ENCODE data around the gene MARCHF3.

DNA sequence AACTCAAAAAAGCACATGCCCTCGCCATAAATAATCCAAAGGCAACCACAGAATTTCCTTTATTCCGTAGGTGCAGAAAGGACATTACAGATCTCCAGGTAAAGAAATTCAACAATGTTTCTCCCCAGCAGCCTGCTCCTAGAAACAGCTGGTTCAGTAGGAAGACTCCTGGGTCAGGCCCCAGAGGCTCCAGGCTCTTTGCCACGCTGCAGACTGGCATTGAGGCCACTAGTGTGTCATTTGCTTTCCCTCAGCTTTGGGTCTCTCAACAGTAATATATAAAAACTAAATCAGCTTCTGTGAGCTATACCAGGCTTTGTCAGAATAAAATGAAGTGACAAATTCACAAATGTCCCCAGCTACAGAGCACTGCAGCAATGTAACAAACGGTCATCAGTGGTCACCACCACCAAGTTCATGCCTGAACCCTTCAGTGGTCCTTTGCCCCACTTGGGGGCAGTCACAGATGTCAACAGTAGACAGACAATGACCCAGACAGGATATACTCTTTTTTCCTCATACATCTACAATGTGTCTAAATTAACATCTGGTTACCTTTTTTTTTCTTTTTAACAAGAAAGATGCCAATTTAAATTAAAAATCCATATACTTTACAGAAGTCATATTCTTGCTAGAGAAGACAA lies 93.5 kb downstream of the MARCHF3 start:
- TF ChIP-seq, protein P1, sequence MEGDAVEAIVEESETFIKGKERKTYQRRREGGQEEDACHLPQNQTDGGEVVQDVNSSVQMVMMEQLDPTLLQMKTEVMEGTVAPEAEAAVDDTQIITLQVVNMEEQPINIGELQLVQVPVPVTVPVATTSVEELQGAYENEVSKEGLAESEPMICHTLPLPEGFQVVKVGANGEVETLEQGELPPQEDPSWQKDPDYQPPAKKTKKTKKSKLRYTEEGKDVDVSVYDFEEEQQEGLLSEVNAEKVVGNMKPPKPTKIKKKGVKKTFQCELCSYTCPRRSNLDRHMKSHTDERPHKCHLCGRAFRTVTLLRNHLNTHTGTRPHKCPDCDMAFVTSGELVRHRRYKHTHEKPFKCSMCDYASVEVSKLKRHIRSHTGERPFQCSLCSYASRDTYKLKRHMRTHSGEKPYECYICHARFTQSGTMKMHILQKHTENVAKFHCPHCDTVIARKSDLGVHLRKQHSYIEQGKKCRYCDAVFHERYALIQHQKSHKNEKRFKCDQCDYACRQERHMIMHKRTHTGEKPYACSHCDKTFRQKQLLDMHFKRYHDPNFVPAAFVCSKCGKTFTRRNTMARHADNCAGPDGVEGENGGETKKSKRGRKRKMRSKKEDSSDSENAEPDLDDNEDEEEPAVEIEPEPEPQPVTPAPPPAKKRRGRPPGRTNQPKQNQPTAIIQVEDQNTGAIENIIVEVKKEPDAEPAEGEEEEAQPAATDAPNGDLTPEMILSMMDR (IDR thresholded peaks at IDR 0.05): no peak
- no peak for TF ChIP-seq CREM (CRISPR knock-in tag; IDR thresholded peaks at IDR 0.05)
- TF ChIP-seq ZNF416 (CRISPR knock-in tag; IDR thresholded peaks at IDR 0.05): no peak
- no peak for TF ChIP-seq PRDM15 (CRISPR knock-in tag; IDR thresholded peaks at IDR 0.05)

Measured in WTC11 (cell line).